Sigmoid colon (tissue), 7 donors: Measurements from ENCODE around the gene FGF19. TPM values are rescaled to one million over a fixed set of nuclear protein-coding genes. Genes with fewer than 3 reads are reported as not detected.
"Not testable (repeated sequence)": the region's sequence is repeated elsewhere in the genome, so short reads cannot be mapped to it uniquely, and the experiment has no call there.

ENCODE experiments used
- DNase-seq: peaks from one replicate; pipeline ENCODE4 v3.0.0-alpha.2; 2019
- H3K27ac ChIP-seq, 4 donors: fragments of 200-600 bp; sonication (generic); one replicate each; pipeline ENCODE4 v1.5.1; 2016 to 2019; ENCODE audit warnings: mild to moderate bottlenecking in 1 of 4
- H3K27me3 ChIP-seq, 3 donors: fragments of 200-600 bp; sonication (generic); one replicate each; pipeline ENCODE4 v1.5.1; 2019; ENCODE audit warnings: mild to moderate bottlenecking in 1 of 3
- H3K36me3 ChIP-seq, 4 donors: fragments of 200-600 bp; sonication (generic); one replicate each; pipeline ENCODE4 v1.5.1; 2016 to 2019
- H3K4me1 ChIP-seq, 4 donors: fragments of 200-600 bp; sonication (generic); one replicate each; pipeline ENCODE4 v1.5.1; 2017 to 2019
- H3K4me3 ChIP-seq, 4 donors: fragments of 200-600 bp; sonication (generic); one replicate each; pipeline ENCODE4 v1.5.1; 2017 to 2019; ENCODE audit warnings: mild to moderate bottlenecking in 2 of 4, moderate library complexity in 1 of 4
- H3K9me3 ChIP-seq, 4 donors: fragments of 200-600 bp in 3 of 4; sonication (generic) in 3 of 4; one replicate each; pipeline versions ENCODE4 v1.5.1 to v1.6.1; 2013 to 2019
- CTCF ChIP-seq, 4 experiments: fragments of 450-650 bp in 3 of 4; fragments of 200-600 bp in 1 of 4; IDR thresholded peaks; one replicate each; pipeline ENCODE4 v1.5.1; 2016 to 2019; ENCODE audit warnings: antibody characterized with exemption in 4 of 4, mild to moderate bottlenecking in 3 of 4, moderate library complexity in 2 of 4
- EP300 ChIP-seq, 4 donors: sonication (generic); formaldehyde crosslinking; IDR thresholded peaks; one replicate each; pipeline ENCODE4 v1.6.1; 2017; ENCODE audit warnings: antibody characterized with exemption in 4 of 4
- POLR2A ChIP-seq, 2 donors: fragments of 450-650 bp; IDR thresholded peaks; one replicate each; pipeline ENCODE4 v1.6.1; 2016; ENCODE audit warnings: antibody characterized with exemption in 2 of 2, mild to moderate bottlenecking in 2 of 2, moderate library complexity in 2 of 2
- POLR2AphosphoS5 ChIP-seq, 4 donors: sonication (generic); formaldehyde crosslinking; IDR thresholded peaks; one replicate each; pipeline ENCODE4 v1.6.1; 2017; ENCODE audit warnings: antibody characterized with exemption in 4 of 4
- WGBS, 2 donors: extraction: QIAGEN DNeasy Blood & Tissue Kit; methylation state at CpG; one replicate each; pipeline ENCODE4 v1.1.7; 2013; 5-methylcytosine and 5-hydroxymethylcytosine counted together
- intact Hi-C: fragments of 100-400 bp; cut with DNase I; formaldehyde crosslinking; loops from one replicate; pipeline ENCODE4 v1.15.1; 2023
- polyA plus RNA-seq, 3 donors: library from polyadenylated mRNA; stranded (reverse); fragments of 200-250 nt; gene quantifications; one replicate each; pipeline ENCODE4 v1.2.3, GENCODE V29; 2013
- total RNA-seq, 4 donors: library from RNA; depleted of rRNA; stranded (reverse); fragments of >200 nt; gene quantifications; one replicate each; pipeline ENCODE4 v1.1.0, GENCODE V29; 2016
- donor health status: healthy with polysubstance abuse.
- donor health status: Bipolar disorder and iron deficiency.
- donor health status: healthy.

The FGF19 gene
- total and polyA plus RNA-seq, 7 donors, result not detected

GRCh38 chr11:69691463-69691862 is 12.4 kb downstream of the FGF19 start:
- Histone ChIP-seq H3K4me3 (no peak overlapping the region), H3K27ac (no peak overlapping the region), H3K9me3 (no peaks in the 10 kb centered on the region), H3K27me3 (peaks cover 0 to 3% (median 0%) of the 10 kb centered on the region in 3 donors), H3K36me3 (no peaks in the 10 kb centered on the region), H3K4me1 (no peaks in the 10 kb centered on the region)
- TF ChIP-seq CTCF (IDR thresholded peaks at IDR 0.05), result no peak
- TF ChIP-seq POLR2A (IDR thresholded peaks at IDR 0.05), result no peak
- TF ChIP-seq POLR2AphosphoS5 (IDR thresholded peaks at IDR 0.05), result no peak
- no peak for TF ChIP-seq EP300 (IDR thresholded peaks at IDR 0.05)
- DNase-seq, result peak; percentile 3
- 86 to 94% methylated on average over 2 of the region's 2 CpGs for WGBS, 2 donors
- intact Hi-C loops, result no loop called here

GRCh38 chr11:69689484-69690319 is 14.1 kb downstream of the FGF19 start:
- 84 to 91% methylated on average over 5 of the region's 5 CpGs for WGBS, 2 donors
- Histone ChIP-seq H3K27me3 (peaks cover 0 to 6% (median 5%) of the 10 kb centered on the region in 3 donors), H3K36me3 (no peaks in the 10 kb centered on the region), H3K27ac (no peak overlapping the region), H3K4me1 (peaks cover 0 to 9% (median 7%) of the 10 kb centered on the region in 4 donors), H3K9me3 (no peaks in the 10 kb centered on the region), H3K4me3 (no peak overlapping the region)
- TF ChIP-seq CTCF (IDR thresholded peaks at IDR 0.05), result no peak
- TF ChIP-seq POLR2A (IDR thresholded peaks at IDR 0.05), result no peak
- no peak for TF ChIP-seq EP300 (IDR thresholded peaks at IDR 0.05)
- TF ChIP-seq POLR2AphosphoS5 (IDR thresholded peaks at IDR 0.05), result no peak
- intact Hi-C loops, result no loop called here
- peak; percentile 19 for DNase-seq

- H3K36me3 ChIP-seq, H3K9me3 ChIP-seq, H3K27ac ChIP-seq, intact Hi-C loops, H3K4me3 ChIP-seq, H3K27me3 ChIP-seq, H3K4me1 ChIP-seq: not testable (repeated sequence)
- DNase-seq, result peak; percentile 14
- 39 to 56% methylated on average over 5 of the region's 5 CpGs for WGBS, 2 donors
Measured at GRCh38 chr11:69687969-69688771, 15.7 kb downstream of the FGF19 start.

- TF ChIP-seq POLR2A (IDR thresholded peaks at IDR 0.05), result no peak
- no peak for TF ChIP-seq CTCF (IDR thresholded peaks at IDR 0.05)
- TF ChIP-seq POLR2AphosphoS5 (IDR thresholded peaks at IDR 0.05), result no peak
- TF ChIP-seq EP300 (IDR thresholded peaks at IDR 0.05), result no peak
- Histone ChIP-seq H3K4me3 (no peak overlapping the region), H3K4me1 (peaks cover 0 to 9% (median 7%) of the 10 kb centered on the region in 4 donors), H3K36me3 (no peaks in the 10 kb centered on the region), H3K9me3 (no peaks in the 10 kb centered on the region), H3K27ac (no peak overlapping the region), H3K27me3 (peaks cover 0 to 6% (median 5%) of the 10 kb centered on the region in 3 donors)
- DNase-seq, result no peak
- intact Hi-C loops, result no loop called here
- WGBS, 2 donors, result 90 to 92% methylated on average over 8 of the region's 8 CpGs
Measured at GRCh38 chr11:69686856-69687255, 17.0 kb downstream of the FGF19 start.

GRCh38 chr11:69686452-69686851 is 17.4 kb downstream of the FGF19 start:
- H3K27me3 ChIP-seq, result peaks cover 0 to 6% (median 5%) of the 10 kb centered on the region in 3 donors
- intact Hi-C loops, result no loop called here
- H3K9me3 ChIP-seq, result no peaks in the 10 kb centered on the region
- no peaks in the 10 kb centered on the region for H3K36me3 ChIP-seq
- peak; percentile 56 for DNase-seq
- 75 to 77% methylated on average over 13 of the region's 13 CpGs for WGBS, 2 donors
- no peak overlapping the region for H3K27ac ChIP-seq
- no peak overlapping the region for H3K4me3 ChIP-seq
- no peak for TF ChIP-seq CTCF (IDR thresholded peaks at IDR 0.05)
- peaks cover 0 to 9% (median 7%) of the 10 kb centered on the region in 4 donors for H3K4me1 ChIP-seq
